CD4-positive, alpha-beta T cell treated with Interleukin-15 for 4 hours (primary cell): ENCODE measurements around the gene CCNH.

Experiments
- DNase-seq: peaks from one replicate; pipeline ENCODE4 v3.0.0-alpha.2; 2020; ENCODE audit warnings: low spot score

CCNH gene

DNA sequence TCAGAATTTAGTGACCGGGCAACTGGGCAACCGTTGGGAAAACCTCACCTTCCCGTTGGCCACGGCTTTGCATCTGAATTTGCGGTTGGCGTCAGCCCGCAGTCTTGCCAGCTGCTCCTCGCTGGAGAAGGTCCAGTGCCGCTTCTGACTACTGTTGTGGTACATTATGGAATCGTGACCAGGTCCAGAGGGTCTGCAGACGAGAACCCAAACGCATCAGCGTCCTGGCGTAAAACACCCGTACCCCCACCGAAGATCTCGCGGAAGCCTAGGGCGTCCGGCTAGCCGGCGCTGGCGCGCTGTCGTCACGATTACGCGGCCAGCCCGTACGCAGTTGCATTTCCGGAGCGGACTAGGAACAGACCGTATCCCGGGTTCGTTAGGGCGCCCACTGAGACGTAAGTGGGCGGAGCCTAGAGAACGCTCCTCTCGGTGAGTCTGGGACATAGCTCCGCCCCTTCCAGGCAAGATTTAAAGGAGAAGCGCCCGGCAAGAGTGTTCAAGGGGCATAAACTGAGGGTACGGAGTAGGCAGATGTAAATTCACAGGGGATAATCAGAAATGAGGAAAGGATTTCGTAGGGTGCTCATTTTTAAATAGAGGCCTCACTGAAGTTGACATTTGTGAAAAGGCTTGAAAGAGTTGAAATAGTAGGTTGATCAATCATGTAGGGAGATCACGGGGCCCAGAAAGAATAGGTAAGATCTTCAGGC, at the start of gene CCNH:
CCNH (minus strand) TSS at position 301 of the 713 bp plus-strand sequence; CDS start at position 165, 136 bp downstream.
- DNase-seq: peak; percentile 97

DNA sequence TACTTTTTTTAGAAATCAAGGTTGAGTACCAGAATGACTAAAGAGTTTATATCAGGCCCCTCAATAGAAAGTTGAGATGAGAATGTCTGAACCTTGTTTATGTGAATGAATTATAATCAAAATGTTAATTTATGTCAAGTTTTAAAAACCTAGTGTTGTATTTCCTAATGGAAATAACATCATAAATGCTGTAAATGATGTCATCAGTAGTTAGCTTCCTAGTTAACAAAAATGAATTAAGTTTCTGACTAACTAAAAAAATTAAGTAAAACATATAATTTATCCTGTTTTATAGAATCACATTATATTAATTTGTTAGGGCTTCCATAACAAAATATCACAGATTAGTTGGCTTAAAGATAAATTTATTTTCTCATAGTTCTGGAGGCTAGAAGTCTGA, 45.0 kb upstream of the CCNH start:
- no peak for DNase-seq

DNA sequence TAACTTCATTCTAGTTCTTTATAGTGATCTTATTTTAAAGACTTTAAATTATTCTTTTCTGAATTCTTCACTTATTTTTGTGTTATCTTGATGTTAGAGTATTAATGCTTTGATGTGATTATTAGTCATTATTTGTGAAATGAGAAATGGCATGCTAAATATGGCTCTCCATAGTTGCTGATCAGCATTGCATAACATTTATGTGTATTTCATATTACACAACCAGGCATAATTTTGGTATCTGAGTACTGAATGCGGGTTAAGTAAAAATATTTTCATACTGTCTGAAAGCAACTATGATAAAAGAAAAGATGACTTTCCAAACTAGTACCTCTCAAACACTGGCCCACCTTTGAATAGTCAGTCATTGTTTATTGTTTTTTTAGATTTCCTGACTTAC, 41.1 kb upstream of the CCNH start:
- DNase-seq: no peak

DNA sequence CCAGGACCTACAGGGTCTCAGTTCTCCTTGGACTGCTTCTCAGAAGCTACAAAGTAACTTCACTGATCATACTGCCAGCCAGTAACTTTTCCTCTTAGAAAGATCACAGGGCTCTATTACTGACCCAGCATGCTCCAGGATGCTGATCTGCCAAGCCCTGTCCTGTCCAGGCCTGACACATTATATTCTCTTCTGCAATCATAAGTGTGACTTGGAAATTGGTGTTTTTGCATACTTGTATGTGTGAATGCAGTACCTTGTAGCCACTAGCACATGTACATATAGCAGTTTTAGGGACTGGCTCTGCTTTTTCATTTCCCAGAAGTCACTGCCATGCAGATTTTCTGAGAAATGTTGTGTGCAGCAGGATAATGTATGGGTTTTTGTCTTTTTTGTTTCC, 40.1 kb upstream of the CCNH start:
- no peak for DNase-seq

DNA sequence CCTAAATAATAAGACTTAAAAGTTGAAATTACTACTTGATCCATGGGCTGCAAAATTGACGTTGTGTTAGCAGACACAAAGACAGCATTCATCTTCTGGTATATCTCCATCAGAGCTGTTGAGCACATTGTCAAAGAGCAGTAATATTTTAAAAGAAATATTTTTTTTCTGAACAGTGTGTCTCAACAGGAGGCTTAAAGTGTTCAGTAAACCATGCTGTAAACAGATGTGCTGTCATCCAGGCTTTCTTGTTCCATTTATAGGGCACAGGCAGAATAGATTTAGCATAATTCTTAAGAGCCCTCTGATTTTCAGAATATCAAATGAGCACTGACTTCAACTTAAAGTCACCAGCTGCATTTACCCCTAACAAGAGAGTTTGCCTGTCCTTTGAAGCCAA, 29.7 kb upstream of the CCNH start:
- no peak for DNase-seq

DNA sequence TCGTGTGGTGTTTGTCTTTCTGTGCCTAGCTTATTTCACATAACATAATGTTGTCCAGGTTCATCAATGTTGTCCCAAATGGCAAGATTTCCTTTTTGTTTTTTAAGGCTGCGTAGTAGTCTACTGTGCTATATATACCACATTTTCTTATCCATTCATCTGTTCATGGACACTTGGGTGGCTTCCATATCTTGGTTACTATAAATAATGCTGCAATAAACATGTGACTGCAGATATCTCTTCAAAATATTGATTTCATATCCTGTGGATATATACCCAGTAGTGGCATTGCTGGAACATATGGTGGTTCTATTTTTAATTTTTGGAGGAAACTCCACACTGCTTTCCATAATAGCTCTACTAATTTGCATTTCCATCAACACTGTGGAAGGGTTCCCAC, 25.5 kb upstream of the CCNH start:
- no peak for DNase-seq

DNA sequence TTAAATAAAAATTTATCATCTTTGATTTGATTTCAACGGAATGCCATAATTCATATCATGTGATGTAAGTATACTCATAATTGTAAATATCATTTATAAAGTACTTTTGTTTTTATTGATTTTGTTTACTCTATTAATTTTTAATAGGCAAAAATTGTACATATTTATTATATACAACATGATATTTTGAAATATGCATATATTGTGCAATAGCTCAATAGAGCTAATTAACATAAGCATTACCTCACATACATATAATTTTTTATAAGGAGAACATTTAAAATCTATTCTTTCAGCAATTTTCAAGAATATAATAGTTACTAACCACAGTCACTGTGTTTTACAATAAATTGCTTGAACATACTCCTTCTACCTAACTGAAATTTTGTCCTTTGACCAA, 25.0 kb upstream of the CCNH start:
- DNase-seq: no peak

DNA sequence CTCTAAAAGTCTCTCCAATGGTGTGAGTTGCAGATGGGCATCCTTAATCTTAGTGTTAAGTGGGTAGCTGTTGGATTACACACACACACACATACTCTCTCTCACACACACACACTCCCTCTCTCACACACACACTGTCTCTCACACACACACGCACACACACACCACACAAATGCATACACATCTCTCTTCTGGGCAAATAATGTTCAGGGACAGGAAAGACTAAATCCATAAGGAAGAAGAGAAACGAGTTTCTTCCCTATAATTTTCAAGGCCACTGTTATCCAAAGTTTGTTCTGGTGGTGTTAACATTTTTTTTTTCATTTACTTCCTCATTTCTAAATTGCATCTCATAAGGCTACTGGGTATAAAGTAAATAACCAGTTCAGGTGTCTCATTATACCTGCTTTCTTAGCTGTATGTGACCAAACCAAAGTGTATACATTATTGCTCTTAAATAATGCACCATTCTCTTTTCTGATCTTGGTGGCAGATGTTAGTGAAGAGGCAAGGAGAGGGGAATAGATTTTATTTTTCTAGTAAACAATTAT, 22.5 kb upstream of the CCNH start:
- DNase-seq: no peak

DNA sequence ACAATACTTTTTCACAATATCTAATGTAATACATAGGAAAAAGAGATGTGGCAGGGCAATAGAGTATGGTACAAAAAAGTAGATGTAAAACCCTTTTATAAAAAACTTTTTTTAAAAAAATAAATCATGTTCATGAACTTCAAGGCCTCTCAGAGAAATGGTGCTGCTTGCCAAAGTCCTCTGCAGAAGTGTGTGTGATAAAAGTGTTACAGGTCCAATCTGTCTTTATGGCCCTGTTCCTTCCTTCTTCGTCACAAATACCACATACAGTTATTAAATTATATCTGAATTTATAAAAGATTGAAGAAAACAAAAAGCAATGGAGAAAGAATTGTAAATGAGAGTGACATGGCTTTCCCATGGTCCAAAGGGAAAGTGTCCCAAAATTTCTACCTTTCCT, 21.7 kb upstream of the CCNH start:
- no peak for DNase-seq

DNA sequence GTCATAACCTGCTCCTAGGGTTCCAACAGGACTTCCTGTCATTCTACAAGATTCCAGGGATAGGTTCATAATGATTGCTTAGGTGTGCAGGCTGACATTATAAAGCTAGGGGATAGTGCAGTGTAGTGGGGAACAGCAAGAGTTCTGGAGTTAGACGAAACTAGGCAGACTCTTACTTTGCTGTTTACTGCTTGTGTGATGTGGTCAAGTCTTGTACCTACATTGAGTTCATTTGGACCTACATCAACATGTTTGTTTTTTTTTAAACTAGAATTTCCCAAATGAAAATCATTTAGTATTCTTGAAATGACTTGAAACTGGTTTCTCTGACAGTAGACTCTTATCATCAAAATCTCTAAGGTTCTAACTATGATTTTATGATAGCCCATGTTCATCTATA, 21.2 kb upstream of the CCNH start:
- no peak for DNase-seq

DNA sequence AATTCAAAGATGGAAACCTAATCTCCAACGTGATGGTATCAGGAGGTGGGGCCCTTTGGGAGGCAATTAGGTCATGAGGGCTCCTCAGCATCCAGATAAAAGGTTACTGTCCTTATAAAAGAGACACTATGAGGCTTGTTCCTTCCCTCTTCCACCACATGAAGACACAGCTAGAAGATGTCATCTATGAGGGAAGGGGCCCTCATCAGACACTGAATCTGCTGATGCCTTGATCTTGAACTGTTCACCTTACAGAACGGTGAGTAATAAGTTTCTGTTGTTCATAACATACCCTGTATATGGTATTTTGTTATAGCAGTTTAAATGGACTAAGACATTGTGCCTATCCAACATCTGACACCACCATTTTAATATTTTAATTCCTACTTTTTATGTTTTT, 19.7 kb upstream of the CCNH start:
- no peak for DNase-seq

DNA sequence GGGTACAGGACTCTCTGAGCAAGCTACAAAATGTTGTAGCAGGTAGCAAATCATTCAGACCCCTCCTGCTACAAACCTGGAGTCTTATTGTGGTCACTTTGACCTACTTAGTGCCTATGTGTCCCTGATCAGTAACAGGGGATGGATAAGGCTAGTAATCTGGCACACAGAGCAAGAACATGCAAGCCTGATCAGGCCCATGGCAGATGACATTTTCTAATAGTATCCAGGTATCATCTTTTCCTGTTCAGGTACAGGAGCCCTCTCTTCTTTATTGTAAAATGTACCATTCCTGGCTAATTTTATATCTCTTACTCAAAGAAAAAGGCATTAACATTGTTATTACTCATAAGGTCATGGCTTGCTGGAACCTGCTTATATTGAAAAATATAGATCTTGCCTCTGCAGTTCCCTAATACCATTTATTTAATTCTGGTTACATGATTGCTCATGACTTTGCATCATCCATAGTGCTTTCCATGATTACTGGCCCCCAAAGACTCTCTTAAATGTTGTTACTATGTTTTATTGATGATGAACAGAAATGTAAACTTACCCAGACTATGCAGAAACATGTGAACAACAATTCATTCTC, 18.2 kb upstream of the CCNH start:
- DNase-seq: no peak

DNA sequence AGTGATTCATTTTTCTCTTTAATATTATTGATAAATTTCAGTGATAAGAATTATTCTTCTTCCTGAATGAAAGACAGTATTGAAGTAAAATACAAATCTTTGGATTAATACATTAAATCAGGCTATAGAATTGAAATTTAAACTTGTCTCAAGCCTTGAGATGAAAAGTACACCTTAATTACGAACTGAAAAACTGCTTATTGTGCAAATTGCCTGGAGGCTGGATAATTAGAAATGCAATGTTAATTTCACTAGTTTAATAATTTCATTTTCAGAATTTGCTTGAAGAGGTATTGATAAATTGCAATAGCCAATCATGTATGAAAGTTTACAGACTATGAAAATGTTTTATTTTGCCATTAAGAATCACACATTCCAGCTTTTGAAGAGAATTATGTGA, 11.0 kb upstream of the CCNH start:
- no peak for DNase-seq

DNA sequence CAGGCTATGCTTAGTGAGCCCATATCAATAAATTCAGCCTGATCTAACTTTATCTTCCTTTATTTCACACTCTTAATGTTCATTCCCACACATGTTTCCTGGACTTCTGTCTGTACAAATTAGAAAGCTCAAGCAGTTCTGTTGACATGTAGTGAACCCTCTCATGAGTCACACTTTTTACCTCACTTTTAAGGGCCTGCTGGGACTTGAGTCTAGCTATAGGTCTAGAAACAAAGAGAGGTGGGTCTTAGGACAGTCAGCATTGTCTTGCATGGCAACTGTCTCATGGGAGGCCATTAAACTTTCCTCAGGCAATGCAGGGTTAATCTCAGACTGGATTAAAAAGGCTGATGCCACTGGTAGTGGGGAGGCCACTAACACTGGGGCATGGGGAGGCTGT, 8.6 kb upstream of the CCNH start:
- no peak for DNase-seq

DNA sequence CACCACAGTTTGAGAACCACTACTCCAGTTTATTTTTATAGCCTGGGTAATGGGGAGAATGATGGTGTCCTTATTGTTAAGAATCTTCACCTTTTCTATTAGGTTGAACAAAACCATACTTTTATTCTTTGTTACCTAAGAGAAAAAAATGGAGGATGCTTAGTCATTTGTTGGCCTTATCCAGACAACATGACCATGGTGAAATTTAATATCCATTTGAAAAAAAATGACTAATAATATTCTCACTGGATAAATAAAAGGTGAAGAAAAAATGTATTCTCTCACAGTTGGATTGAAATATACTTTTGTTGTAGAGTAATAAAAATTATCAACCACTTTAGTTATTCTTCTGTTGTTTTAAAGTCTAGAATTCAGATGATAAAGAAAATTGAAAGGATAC, 5.8 kb upstream of the CCNH start:
- no peak for DNase-seq

DNA sequence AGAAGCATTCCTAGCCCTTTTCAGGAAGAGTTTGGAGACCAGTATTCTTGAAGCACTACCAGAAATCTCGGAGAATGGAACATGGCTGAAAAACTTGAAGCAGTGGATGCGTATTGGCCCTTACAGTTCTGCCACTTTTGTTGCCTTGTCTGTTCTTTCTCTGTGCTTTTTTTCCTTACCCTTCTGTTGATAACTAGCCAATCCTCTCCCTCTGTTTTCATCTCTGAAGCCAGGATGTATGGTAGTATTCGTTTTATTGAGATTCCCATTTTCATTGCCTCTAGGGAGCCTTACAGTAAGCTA, 564 bp upstream of the CCNH start:
- no peak for DNase-seq

DNA sequence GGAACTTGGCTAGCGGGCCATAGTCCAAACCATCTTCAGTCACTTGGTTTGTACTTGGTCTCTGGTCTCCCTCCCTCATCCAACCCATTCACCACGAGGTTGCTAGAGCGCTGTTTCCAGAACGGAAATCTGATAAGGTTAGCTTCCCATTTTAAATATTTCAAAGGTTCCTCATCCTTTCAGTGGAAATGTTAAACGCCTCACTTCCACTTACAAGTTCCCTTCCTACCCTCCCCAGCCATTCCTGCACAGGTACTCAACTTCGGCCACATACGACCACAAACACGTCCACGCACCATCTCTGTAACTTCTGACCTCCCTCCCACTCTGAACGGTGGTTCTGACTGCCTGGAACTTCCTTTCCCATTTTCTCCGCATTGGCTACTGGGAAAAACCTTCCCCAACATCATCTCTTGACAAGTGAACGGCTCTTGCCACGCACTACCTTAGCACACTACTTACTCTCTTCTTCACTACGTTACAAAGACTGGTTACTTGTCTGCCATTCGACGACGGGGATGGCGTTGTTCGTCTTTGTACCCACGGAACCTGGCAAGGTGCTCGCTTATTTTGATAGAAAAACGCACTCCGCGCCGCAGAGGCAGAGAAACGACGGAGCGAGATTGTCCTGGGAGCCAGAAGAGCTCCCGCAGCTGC, 629 bp downstream of the CCNH start:
- peak; percentile 28 for DNase-seq

DNA sequence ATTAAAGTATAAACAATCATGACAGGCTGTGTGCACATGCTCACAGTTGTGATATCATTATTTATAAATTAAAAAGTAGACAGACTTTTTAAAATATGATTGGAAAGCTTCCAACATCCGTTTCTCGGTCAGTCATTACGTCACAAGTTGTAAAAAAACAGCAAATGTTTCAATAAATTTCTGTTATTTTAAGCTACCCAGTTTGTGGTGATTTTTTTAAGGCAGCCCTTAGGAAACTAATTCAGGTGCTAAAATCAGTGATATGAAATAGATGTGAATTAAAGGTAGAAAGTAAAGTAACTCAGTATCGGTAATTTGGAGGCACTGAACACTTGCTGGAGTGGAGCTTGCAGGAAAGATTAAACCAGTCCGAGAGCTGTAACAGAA, 1.2 kb downstream of the CCNH start:
- DNase-seq: no peak

DNA sequence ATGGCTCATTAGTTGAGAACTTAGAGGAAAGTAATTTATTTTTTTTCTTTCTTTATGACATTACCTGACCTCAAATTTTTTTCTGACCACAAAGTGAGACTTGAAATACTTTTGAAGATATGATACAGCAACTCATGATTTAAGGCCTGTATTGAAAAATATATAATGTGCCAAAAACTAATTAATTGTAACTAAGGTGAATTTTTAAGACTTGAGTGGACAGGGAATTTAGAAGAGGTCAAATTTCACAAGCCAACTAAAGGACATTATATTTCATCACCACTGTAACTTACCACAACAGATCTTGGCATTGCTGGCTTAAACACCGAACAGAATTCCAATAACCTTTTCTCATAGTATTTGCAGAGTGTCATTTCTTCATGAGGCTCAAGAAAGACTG, 1.8 kb downstream of the CCNH start:
- no peak for DNase-seq

DNA sequence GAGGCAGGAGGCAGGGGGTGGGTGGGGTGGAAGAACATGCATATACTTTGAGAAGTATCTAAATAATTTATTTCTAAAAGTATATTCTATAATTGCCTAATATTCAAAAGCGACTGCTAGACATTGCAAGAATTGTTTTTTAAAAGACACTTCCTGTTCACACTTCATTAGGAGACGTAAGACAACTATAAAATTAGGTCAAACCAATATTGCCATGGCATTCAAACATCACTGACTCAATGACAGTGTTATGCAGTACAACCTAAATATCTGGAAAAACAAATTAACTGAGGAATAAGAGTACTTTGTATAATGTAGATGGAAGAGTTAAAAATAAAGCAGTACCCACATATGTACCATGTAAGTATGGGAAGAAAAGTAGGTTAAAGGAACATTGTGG, 4.5 kb downstream of the CCNH start:
- no peak for DNase-seq

DNA sequence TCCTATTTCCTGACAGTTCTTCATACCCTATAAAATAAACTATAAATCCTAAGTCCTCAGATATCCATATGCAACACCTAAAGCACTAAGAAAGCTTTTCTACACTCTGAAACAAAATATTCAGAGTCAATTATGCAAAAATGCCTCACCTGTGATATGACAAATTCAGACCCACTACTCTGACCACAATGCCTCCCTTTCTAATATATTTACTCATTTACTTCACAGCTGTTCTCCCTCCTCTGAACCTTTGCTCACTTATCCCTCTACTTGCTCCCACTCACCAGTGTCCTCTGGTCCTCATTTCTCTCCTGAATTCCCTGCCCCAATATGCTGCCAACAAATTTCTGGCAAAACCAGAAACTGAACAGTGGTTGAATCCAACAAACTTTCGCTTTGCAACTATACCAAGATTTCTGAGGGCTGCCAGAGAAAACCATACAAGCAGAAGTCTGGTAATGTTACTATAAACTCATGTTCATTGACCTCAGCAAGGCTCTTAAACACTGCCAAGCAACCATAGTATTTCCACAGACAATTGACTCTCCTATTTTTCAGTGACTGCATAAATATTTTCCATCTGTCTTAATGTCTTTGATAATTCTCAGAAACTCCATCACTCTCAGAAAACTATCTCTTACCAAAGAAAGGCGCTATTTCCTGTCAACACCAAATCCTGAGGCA, 7.1 kb downstream of the CCNH start:
- no peak for DNase-seq

DNA sequence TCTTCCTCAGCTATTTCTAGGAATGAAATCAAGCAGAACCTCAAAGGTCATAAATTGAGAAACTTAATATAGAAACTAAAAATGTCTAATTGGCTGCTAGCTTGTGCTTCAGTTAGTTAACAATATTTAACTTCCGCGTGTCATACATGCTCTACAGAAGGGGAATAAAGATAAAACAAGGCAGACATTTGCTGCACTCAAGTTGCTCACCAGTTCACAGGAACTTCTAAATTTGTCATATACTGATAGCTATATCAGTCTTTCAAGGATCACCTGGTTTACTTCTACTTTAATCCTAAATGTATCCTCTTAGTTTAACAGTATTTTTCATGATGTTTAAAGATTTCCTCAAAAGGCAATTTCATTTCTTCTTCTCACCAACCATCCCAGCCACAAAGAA, 8.4 kb downstream of the CCNH start:
- DNase-seq: no peak

DNA sequence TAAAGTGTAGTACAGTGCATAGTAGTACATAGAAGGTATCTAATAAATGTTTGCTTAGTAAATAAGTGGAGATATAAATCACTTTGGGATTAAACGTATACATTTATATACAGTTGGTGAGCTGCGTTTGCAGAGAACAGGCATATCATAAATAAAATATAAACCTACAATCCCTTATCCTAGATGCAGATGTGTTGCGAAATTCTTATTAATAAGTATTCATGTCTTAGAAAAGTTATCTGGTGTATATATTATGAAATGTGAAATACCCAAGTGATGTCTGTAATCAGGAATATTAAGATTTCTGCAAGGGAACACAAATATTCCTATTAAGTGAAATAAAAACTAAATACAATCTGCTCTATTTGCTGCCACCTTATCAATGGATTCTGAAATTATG, 8.8 kb downstream of the CCNH start:
- DNase-seq: no peak
